H9 (cell line): Measurements from ENCODE around the gene LEMD1. TPM values are rescaled to one million over a fixed set of nuclear protein-coding genes. Genes with fewer than 3 reads are reported as not detected.

Source experiments
- DNase-seq: peaks from one replicate; pipeline ENCODE4 v3.0.0-alpha.2; 2017
- H2AFZ ChIP-seq: one replicate; pipeline ENCODE4 v1.6.1; 2013; ENCODE audit warnings: mild to moderate bottlenecking, low read length, control low read depth, moderate library complexity
- H2AK5ac ChIP-seq: 2 replicates; pipeline ENCODE4 v1.6.1; 2013; ENCODE audit warnings: low read length, control low read depth, mixed read lengths; ENCODE audit not compliant: insufficient read length
- H2BK120ac ChIP-seq: one replicate; pipeline ENCODE4 v1.6.1; 2013; ENCODE audit warnings: low read depth, mild to moderate bottlenecking, low read length, control low read depth, inconsistent platforms; ENCODE audit not compliant: poor library complexity, severe bottlenecking
- H2BK12ac ChIP-seq: 2 replicates; pipeline ENCODE4 v1.6.1; 2013; ENCODE audit warnings: low read length, control low read depth, mixed read lengths, low read depth; ENCODE audit not compliant: insufficient read length
- H2BK15ac ChIP-seq: 2 replicates; pipeline ENCODE4 v1.6.1; 2013; ENCODE audit warnings: low read depth, low read length, control low read depth
- H2BK20ac ChIP-seq: one replicate; pipeline ENCODE4 v1.6.1; 2013; ENCODE audit warnings: low read depth, mild to moderate bottlenecking, low read length, control low read depth, inconsistent platforms; ENCODE audit not compliant: poor library complexity, severe bottlenecking
- H2BK5ac ChIP-seq: 2 replicates; pipeline ENCODE4 v1.6.1; 2013; ENCODE audit warnings: low read length, control low read depth, mixed read lengths; ENCODE audit not compliant: insufficient read length
- H3K14ac ChIP-seq: 2 replicates; pipeline ENCODE4 v1.6.1; 2013; ENCODE audit warnings: low read length, control low read depth; ENCODE audit not compliant: insufficient read depth
- H3K18ac ChIP-seq: 2 replicates; pipeline ENCODE4 v1.6.1; 2013; ENCODE audit warnings: low read depth, mild to moderate bottlenecking, mixed read lengths, low read length, control low read depth; ENCODE audit not compliant: insufficient read length
- H3K23ac ChIP-seq: 2 replicates; pipeline ENCODE4 v1.6.1; 2013; ENCODE audit warnings: low read length, control low read depth, mixed read lengths, low read depth; ENCODE audit not compliant: insufficient read length
- H3K23me2 ChIP-seq: 2 replicates; pipeline ENCODE4 v1.6.1; 2013; ENCODE audit warnings: low read depth, mild to moderate bottlenecking, mixed read lengths, low read length, control low read depth; ENCODE audit not compliant: insufficient read length, poor library complexity, severe bottlenecking
- H3K27ac ChIP-seq: 2 replicates; pipeline ENCODE4 v1.5.1; 2013; ENCODE audit warnings: low read length, control low read depth, mixed read lengths, low read depth; ENCODE audit not compliant: insufficient read length
- H3K27me3 ChIP-seq: 2 replicates; pipeline ENCODE4 v1.6.1; 2013; ENCODE audit warnings: low read length, control low read depth, inconsistent platforms; ENCODE audit not compliant: insufficient read depth
- H3K4ac ChIP-seq: 2 replicates; pipeline ENCODE4 v1.6.1; 2013; ENCODE audit warnings: low read depth, mild to moderate bottlenecking, control low read depth, inconsistent platforms, low read length, moderate library complexity
- H3K4me1 ChIP-seq: 2 replicates; pipeline ENCODE4 v1.6.1; 2013; ENCODE audit warnings: low read length, control low read depth, inconsistent platforms; ENCODE audit not compliant: insufficient read depth
- H3K4me2 ChIP-seq: 2 replicates; pipeline ENCODE4 v1.6.1; 2013; ENCODE audit warnings: low read length, control low read depth, mixed read lengths; ENCODE audit not compliant: insufficient read length, insufficient read depth
- H3K56ac ChIP-seq: 2 replicates; pipeline ENCODE4 v1.6.1; 2013; ENCODE audit warnings: low read depth, mild to moderate bottlenecking, mixed read lengths, low read length, control low read depth; ENCODE audit not compliant: insufficient read length
- H3K79me1 ChIP-seq: 2 replicates; pipeline ENCODE4 v1.6.1; 2013; ENCODE audit warnings: low read depth, mild to moderate bottlenecking, moderate library complexity, low read length, control low read depth, inconsistent platforms; ENCODE audit not compliant: insufficient read depth, poor library complexity, severe bottlenecking
- H3K79me2 ChIP-seq: 2 replicates; pipeline ENCODE4 v1.6.1; 2013; ENCODE audit warnings: low read length, control low read depth, inconsistent platforms; ENCODE audit not compliant: insufficient read depth
- H3K9ac ChIP-seq: 2 replicates; pipeline ENCODE4 v1.6.1; 2013; ENCODE audit warnings: low read length, control low read depth, mixed read lengths; ENCODE audit not compliant: insufficient read length; ENCODE audit errors: extremely low read depth
- H3K9me3 ChIP-seq: one replicate; pipeline ENCODE4 v1.6.1; 2013; ENCODE audit warnings: low read depth, low read length, inconsistent platforms; ENCODE audit not compliant: control insufficient read depth
- H3T11ph ChIP-seq: one replicate; pipeline ENCODE4 v1.6.1; 2013; ENCODE audit warnings: mild to moderate bottlenecking, low read length, control low read depth, inconsistent platforms
- H4K20me1 ChIP-seq: one replicate; pipeline ENCODE4 v1.6.1; 2013; ENCODE audit not compliant: control insufficient read depth, insufficient read length, insufficient read depth
- H4K5ac ChIP-seq: 2 replicates; pipeline ENCODE4 v1.6.1; 2013; ENCODE audit warnings: low read depth, mild to moderate bottlenecking, mixed read lengths, low read length, control low read depth; ENCODE audit not compliant: insufficient read length
- H4K8ac ChIP-seq: replicated peaks from 2 replicates; pipeline ENCODE4 v1.6.1; 2013; ENCODE audit warnings: low read length, control low read depth, mixed read lengths, low read depth; ENCODE audit not compliant: insufficient read length
- H4K91ac ChIP-seq: 2 replicates; pipeline ENCODE4 v1.6.1; 2013; ENCODE audit warnings: low read depth, mild to moderate bottlenecking, moderate library complexity, mixed read lengths, low read length, control low read depth; ENCODE audit not compliant: insufficient read length
- H3K27ac Mint-ChIP-seq, 3 experiments: 2 replicates in 2 of 3; 3 replicates in 1 of 3; pipeline ENCODE4 v1.8.0; 2020 to 2021; ENCODE audit warnings: mixed read lengths in 3 of 3, mild to moderate bottlenecking in 1 of 3, moderate library complexity in 1 of 3
- H3K27me3 Mint-ChIP-seq: 2 replicates; pipeline ENCODE4 v1.8.0; 2021; ENCODE audit warnings: low read depth, mild to moderate bottlenecking, moderate library complexity, mixed read lengths
- H3K36me3 Mint-ChIP-seq, 3 experiments: 2 replicates in 2 of 3; 3 replicates in 1 of 3; pipeline ENCODE4 v1.8.0; 2020 to 2021; ENCODE audit warnings: low read depth in 3 of 3, mixed read lengths in 3 of 3; ENCODE audit not compliant: insufficient read depth in 1 of 3
- H3K4me1 Mint-ChIP-seq, 2 experiments: 2 replicates each; pipeline ENCODE4 v1.8.0; 2020; ENCODE audit warnings: mixed read lengths in 2 of 2
- H3K4me3 Mint-ChIP-seq, 2 experiments: 2 replicates in 1 of 2; 3 replicates in 1 of 2; pipeline ENCODE4 v1.8.0; 2020 to 2021; ENCODE audit warnings: mild to moderate bottlenecking in 2 of 2, mixed read lengths in 2 of 2, moderate library complexity in 1 of 2
- H3K9me3 Mint-ChIP-seq, 2 experiments: 2 replicates in 1 of 2; 3 replicates in 1 of 2; pipeline ENCODE4 v1.8.0; 2020; ENCODE audit warnings: mild to moderate bottlenecking in 2 of 2, mixed read lengths in 2 of 2, moderate library complexity in 1 of 2
- WGBS: extraction: QIAGEN DNeasy Blood & Tissue Kit; methylation state at CpG from one replicate; pipeline ENCODE4 v1.1.7; 2013; ENCODE audit warnings: missing lambda C conversion rate, low lambda C conversion rate, mixed read lengths; ENCODE audit not compliant: insufficient read length; ENCODE audit errors: extremely low coverage; 5-methylcytosine and 5-hydroxymethylcytosine counted together
- total RNA-seq: library from RNA; stranded (reverse); gene quantifications from 2 replicates; pipeline ENCODE4 v1.2.1, GENCODE V29; 2021
- TF ChIP-seq, protein P1 (sequence below): fragments of 200-600 bp; sonication (generic); conservative IDR thresholded peaks from 3 replicates; pipeline ENCODE4 v1.8.0; 2021; ENCODE audit warnings: antibody characterized with exemption, mild to moderate bottlenecking

The LEMD1 gene
- total RNA-seq, 1 experiment from 2014 or later = 11.8 TPM

- TF ChIP-seq, protein P1, sequence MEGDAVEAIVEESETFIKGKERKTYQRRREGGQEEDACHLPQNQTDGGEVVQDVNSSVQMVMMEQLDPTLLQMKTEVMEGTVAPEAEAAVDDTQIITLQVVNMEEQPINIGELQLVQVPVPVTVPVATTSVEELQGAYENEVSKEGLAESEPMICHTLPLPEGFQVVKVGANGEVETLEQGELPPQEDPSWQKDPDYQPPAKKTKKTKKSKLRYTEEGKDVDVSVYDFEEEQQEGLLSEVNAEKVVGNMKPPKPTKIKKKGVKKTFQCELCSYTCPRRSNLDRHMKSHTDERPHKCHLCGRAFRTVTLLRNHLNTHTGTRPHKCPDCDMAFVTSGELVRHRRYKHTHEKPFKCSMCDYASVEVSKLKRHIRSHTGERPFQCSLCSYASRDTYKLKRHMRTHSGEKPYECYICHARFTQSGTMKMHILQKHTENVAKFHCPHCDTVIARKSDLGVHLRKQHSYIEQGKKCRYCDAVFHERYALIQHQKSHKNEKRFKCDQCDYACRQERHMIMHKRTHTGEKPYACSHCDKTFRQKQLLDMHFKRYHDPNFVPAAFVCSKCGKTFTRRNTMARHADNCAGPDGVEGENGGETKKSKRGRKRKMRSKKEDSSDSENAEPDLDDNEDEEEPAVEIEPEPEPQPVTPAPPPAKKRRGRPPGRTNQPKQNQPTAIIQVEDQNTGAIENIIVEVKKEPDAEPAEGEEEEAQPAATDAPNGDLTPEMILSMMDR = no peak
- no peak overlapping the region for H2AFZ ChIP-seq
- H3K23me2 ChIP-seq = no peaks in the 10 kb centered on the region
- no peak overlapping the region for H2BK20ac ChIP-seq
- no peaks in the 10 kb centered on the region for H4K20me1 ChIP-seq
- no peak overlapping the region for H2BK12ac ChIP-seq
- no peak for DNase-seq
- H3K23ac ChIP-seq = no peak overlapping the region
- H2BK120ac ChIP-seq = no peak overlapping the region
- H3K4me1 ChIP-seq = peaks cover 15% of the 10 kb centered on the region; the same call in 1 of the 2 replicates
- no peak overlapping the region for H3K18ac ChIP-seq
- no peak overlapping the region for H2BK15ac ChIP-seq
- Mint-ChIP-seq H3K27ac (no peak overlapping the region), H3K36me3 (peaks cover 0 to 5% (median 0%) of the 10 kb centered on the region in 3 experiments; a peak in 4 of 7 replicates), H3K9me3 (no peaks in the 10 kb centered on the region), H3K27me3 (peaks cover 36% of the 10 kb centered on the region), H3K4me1 (peaks cover 40 to 57% of the 10 kb centered on the region in 2 experiments), H3K4me3 (no peak overlapping the region)
- no peaks in the 10 kb centered on the region for H3K9me3 ChIP-seq
- H4K5ac ChIP-seq = no peak overlapping the region
- H3K14ac ChIP-seq = no peak overlapping the region
- no CpG with 5 or more reads among the region's 2 CpGs for WGBS
- no peak overlapping the region for H3K9ac ChIP-seq
- H3K4ac ChIP-seq = no peak overlapping the region
- H3K79me2 ChIP-seq = no peaks in the 10 kb centered on the region
- H2AK5ac ChIP-seq = no peak overlapping the region
- H3K79me1 ChIP-seq = no peaks in the 10 kb centered on the region
- H3K27me3 ChIP-seq = no peaks in the 10 kb centered on the region
- H3K4me2 ChIP-seq = no peak overlapping the region
- H4K8ac ChIP-seq = no peak overlapping the region
- no peak overlapping the region for H3K27ac ChIP-seq
- H2BK5ac ChIP-seq = no peak overlapping the region
- no peak overlapping the region for H3T11ph ChIP-seq
- H3K56ac ChIP-seq = no peak overlapping the region
- no peak overlapping the region for H4K91ac ChIP-seq
These were observed 15.7 kb upstream of the LEMD1 start for GRCh38 chr1:205437570-205437969.
